Measurements from ENCODE around the gene MOV10L1.
A peak's percentile ranks its signal among the peaks of the same experiment; 100 is the strongest.
"Not testable (repeated sequence)": the region's sequence is repeated elsewhere in the genome, so short reads cannot be mapped to it uniquely, and the experiment has no call there.

Gene MOV10L1

GRCh38 chr22:50138041-50138440 lies 48.2 kb downstream of the MOV10L1 start:
- no peak for DNase-seq (ENCODE audit: low read depth in 3 of 3)

- DNase-seq (ENCODE audit: low read depth in 3 of 3), result no peak
These were observed 49.2 kb downstream of the MOV10L1 start for GRCh38 chr22:50138988-50139387.

- DNase-seq (ENCODE audit: low read depth in 3 of 3), result no peak
These were observed 50.1 kb downstream of the MOV10L1 start for GRCh38 chr22:50139843-50140415.

GRCh38 chr22:50140615-50141014 lies 50.8 kb downstream of the MOV10L1 start:
- no peak for DNase-seq (ENCODE audit: low read depth in 3 of 3)

GRCh38 chr22:50141462-50141861 lies 51.7 kb downstream of the MOV10L1 start:
- DNase-seq (ENCODE audit: low read depth in 3 of 3), result no peak

GRCh38 chr22:50141891-50142363 lies 52.1 kb downstream of the MOV10L1 start:
- DNase-seq (ENCODE audit: low read depth in 3 of 3), result no peak

GRCh38 chr22:50143096-50143495 lies 53.3 kb downstream of the MOV10L1 start:
- DNase-seq (ENCODE audit: low read depth in 3 of 3), result no peak

GRCh38 chr22:50144005-50144614 lies 54.3 kb downstream of the MOV10L1 start:
- DNase-seq (ENCODE audit: low read depth in 3 of 3), result no peak

- no peak for DNase-seq (ENCODE audit: low read depth in 3 of 3)
These were observed 56.1 kb downstream of the MOV10L1 start for GRCh38 chr22:50145721-50146438.

- DNase-seq (ENCODE audit: low read depth in 3 of 3), result no peak
These were observed 56.8 kb downstream of the MOV10L1 start for GRCh38 chr22:50146439-50147238.

GRCh38 chr22:50147258-50148165 lies 57.7 kb downstream of the MOV10L1 start:
- not testable (repeated sequence) for DNase-seq (ENCODE audit: low read depth in 3 of 3)

- no peak for DNase-seq (ENCODE audit: low read depth in 3 of 3)
These were observed 58.3 kb downstream of the MOV10L1 start for GRCh38 chr22:50148166-50148500.

- DNase-seq (ENCODE audit: low read depth in 3 of 3), result peak; percentile 37 to 70 (median 53)
These were observed 59.4 kb downstream of the MOV10L1 start for GRCh38 chr22:50148991-50149721.

- no peak for DNase-seq (ENCODE audit: low read depth in 3 of 3)
These were observed 60.6 kb downstream of the MOV10L1 start for GRCh38 chr22:50150161-50151129.

GRCh38 chr22:50151571-50152537 lies 62.0 kb downstream of the MOV10L1 start:
- DNase-seq (ENCODE audit: low read depth in 3 of 3), result no peak

- DNase-seq (ENCODE audit: low read depth in 3 of 3), result no peak
These were observed 63.4 kb downstream of the MOV10L1 start for GRCh38 chr22:50153056-50153755.

GRCh38 chr22:50153756-50154140 lies 63.9 kb downstream of the MOV10L1 start:
- DNase-seq (ENCODE audit: low read depth in 3 of 3), result no peak

All from stimulated activated CD4-positive, alpha-beta T cell treated with anti-CD3 and anti-CD28 coated beads, TNF-alpha, amount 100 ng/mL, for 24 hours (primary cell).